ENCODE results near the gene TSPAN3. TPM values are rescaled to one million over a fixed set of nuclear protein-coding genes. Genes with fewer than 3 reads are reported as not detected.

TSPAN3 gene
- polyA plus RNA-seq, 3 donors = 519 to 567 (median 532) TPM

DNA sequence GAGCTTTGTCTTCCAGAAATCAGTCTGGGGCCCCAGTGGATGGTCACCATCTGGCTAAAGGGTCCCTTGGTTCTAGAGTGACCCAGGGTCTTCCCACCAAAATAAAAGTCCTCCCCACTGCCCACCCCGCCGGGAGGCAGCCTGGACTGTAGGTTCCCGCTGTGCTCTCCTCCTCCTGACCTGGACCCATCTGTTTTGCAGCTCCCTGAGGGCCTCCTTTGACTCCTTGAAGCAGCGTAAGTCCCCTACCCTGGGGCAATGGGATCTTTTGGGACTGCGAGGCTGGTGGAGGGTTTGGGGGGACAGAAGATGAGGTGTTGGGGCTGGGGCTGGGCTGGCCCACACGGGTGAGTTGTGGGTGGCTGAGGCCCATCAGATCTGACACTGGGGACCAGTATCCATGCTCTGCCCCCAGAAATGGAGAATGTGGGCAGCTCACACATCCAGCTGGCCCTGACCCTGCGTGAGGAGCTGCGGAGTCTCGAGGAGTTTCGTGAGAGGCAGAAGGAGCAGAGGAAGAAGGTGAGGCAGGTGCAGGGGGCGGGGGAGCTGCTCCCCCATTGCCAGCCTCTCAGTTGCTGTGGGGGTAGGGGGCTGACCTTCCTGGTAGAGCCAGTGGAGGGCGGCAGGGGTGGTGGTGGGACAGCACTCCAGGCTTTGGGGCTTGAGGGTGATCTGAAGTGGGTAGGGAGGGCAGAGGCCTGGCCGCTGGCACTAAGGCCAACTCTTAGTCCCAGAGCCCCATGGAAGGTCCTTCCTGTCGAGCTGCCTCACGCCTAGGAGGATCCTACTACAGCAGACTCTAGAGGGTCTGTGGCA, 45.6 kb downstream of the TSPAN3 start:
- no peak for DNase-seq (ENCODE audit: low read depth in 3 of 3, low spot score in 2 of 3)

- DNase-seq (ENCODE audit: low read depth in 3 of 3, low spot score in 2 of 3) = no peak
These were observed 46.4 kb downstream of the TSPAN3 start for GRCh38 chr15:77024273-77025082.

- no peak for DNase-seq (ENCODE audit: low read depth in 3 of 3, low spot score in 2 of 3)
These were observed 47.2 kb downstream of the TSPAN3 start for GRCh38 chr15:77023576-77024272.

GRCh38 chr15:77022646-77023575, 48.0 kb downstream of the TSPAN3 start:
- no peak for DNase-seq (ENCODE audit: low read depth in 3 of 3, low spot score in 2 of 3)

DNA sequence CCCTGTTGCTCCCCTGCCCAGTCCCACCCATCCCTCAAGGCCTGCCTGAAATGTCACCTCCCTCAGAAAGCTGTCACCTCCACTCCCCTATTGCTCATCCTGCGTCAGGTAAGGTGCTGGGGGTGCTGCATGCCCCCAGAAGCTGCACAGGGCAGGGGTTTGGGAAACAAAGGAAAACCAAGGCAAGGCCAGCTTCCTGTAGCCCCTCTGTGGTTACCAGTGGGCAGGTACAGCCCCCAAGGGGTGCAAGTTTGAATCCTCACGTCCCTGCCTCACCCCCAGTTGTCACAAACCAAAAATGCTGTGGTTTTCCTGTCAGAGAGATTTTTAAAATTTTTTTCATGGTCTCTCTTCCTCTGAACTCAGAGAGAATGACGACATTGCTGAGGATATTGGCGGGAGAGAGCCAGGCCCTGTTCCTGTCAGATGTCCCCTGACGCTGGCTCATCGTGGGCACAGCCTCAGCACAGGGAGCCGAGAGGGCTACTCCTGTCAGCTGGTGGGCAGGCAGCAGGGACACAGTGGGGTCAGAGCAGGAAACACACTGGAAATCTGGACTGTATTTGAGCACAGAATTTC, 49.0 kb downstream of the TSPAN3 start:
- DNase-seq (ENCODE audit: low read depth in 3 of 3, low spot score in 2 of 3) = no peak

GRCh38 chr15:77021088-77021481, 49.8 kb downstream of the TSPAN3 start:
- DNase-seq (ENCODE audit: low read depth in 3 of 3, low spot score in 2 of 3) = no peak

- no peak for DNase-seq (ENCODE audit: low read depth in 3 of 3, low spot score in 2 of 3)
These were observed 50.4 kb downstream of the TSPAN3 start for GRCh38 chr15:77020348-77021087.

- DNase-seq (ENCODE audit: low read depth in 3 of 3, low spot score in 2 of 3) = no peak
These were observed 51.2 kb downstream of the TSPAN3 start for GRCh38 chr15:77019521-77020331.

- DNase-seq (ENCODE audit: low read depth in 3 of 3, low spot score in 2 of 3) = no peak
These were observed 52.0 kb downstream of the TSPAN3 start for GRCh38 chr15:77018796-77019505.

DNA sequence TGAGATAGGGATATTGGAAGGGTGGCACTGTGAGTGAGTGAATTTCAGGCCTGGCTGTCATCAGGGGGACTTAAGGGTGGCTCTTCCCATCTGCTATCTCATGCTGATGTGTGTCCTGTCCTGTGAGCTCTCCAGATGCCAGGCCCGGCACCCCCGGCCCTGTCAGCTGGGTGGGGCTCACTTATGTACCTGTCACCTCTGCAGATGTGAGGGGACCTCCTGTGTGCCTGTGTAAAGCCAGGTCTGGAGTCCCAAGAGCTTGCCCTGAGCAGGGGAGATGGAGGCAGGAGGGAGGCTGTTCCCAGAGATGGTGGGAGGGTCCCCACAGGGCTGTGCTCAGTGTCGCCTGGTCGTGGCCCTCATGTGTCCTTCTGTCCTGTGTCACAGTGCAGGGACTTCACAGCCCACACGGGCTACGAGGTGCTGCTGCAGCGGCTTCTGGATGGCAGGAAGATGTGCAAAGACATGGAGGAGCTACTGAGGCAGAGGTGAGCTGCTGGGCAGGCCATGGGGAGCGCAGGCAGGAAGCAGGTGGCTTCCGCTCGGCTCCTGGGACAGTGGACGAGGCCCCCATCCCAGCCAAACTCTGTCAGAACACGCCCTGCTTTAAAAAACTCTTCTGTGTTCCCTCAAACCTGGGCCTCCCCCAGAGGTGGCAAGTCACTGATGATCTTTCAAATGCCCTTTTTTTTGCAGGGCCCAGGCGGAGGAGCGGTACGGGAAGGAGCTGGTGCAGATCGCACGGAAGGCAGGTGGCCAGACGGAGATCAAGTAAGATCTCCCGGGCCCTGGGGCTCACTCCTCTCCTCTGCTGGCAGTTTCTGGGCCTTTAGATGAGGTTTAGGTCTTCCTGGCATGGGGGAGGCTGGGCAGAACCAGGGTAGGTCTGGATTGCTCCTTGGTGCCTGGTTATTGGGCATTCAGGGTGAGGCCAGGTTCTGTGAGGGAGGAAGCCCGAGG, 52.9 kb downstream of the TSPAN3 start:
- no peak for DNase-seq (ENCODE audit: low read depth in 3 of 3, low spot score in 2 of 3)

DNA sequence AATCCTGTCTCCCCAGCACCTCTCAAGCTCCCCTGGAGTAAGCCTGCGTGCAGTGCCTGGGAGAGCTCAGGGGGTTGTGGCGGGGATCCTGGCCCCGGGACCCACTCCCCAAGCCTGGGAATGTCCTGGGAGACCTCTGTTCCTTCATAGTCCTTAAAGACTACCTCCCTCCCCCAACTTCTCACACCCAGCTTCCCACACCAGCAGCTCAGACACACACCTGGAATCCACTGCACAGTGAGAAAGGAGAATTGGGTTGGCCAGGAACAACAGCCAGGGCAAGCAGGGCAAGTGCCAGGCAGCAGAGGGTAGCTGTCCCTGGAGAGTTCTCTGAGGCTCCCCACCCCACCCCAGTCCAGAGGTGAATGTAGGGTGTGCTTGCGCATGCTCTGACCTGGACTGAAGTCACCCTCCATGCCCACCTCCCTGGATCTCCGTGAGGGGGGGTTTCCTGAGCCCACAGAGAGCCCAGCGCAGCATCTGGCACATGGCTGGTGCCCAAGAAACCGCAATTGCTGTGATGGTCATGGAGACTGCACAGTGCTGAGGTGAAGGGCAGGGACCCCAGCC, 53.7 kb downstream of the TSPAN3 start:
- DNase-seq (ENCODE audit: low read depth in 3 of 3, low spot score in 2 of 3) = no peak

DNA sequence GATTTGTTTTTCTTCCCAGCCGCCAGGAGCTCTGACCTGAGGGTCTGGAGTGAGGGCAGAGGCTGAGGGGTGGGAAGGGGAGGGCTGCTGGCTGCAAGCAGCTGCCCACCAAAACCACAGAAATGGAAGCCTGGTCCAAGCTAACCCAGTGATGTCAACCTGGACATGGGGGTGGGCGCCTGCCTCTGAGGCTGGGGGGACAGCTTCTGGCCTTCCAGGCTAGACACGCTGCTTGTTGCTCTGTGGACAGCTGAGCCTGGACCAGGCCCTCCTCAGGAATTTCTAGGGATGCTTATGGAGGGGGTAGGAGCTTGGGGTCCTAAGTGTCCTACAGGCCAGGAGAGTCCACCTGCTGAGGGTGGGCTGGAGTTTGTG, 54.6 kb downstream of the TSPAN3 start:
- DNase-seq (ENCODE audit: low read depth in 3 of 3, low spot score in 2 of 3) = no peak

GRCh38 chr15:77015646-77016320, 55.1 kb downstream of the TSPAN3 start:
- DNase-seq (ENCODE audit: low read depth in 3 of 3, low spot score in 2 of 3) = no peak

- no peak for DNase-seq (ENCODE audit: low read depth in 3 of 3, low spot score in 2 of 3)
These were observed 56.5 kb downstream of the TSPAN3 start for GRCh38 chr15:77014132-77015081.

DNA sequence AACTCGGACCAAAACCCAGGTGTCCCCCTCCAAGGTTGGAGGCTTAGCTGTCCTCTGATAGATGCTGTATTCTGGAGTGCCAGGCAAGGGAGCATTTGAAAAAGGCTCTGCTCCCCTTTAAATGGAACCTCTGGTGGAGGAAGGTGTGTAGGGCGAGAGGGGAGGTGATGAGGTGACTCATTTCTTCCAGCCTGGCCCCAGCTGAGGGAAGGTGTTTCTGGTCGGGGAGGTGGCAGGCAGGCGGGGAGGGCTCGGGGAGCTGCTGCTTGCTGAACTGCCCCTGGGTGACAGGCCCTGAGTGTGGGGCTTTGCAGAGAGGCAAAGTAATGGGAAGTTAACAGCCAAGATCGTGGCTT, 57.2 kb downstream of the TSPAN3 start:
- DNase-seq (ENCODE audit: low read depth in 3 of 3, low spot score in 2 of 3) = no peak
